GM18520 (cell line): ENCODE measurements around the gene CPNE9.
"Not testable (repeated sequence)": the region's sequence is repeated elsewhere in the genome, so short reads cannot be mapped to it uniquely, and the experiment has no call there.

Source experiments
- ATAC-seq: cut with Tn5 transposase; IDR thresholded peaks from one replicate; pipeline ENCODE4 v1.9.1; 2021; ENCODE audit not compliant: unreplicated experiment

The CPNE9 gene

GRCh38 chr3:9745521-9745920 lies 41.9 kb downstream of the CPNE9 start:
- ATAC-seq: no peak

GRCh38 chr3:9746330-9746729 lies 42.7 kb downstream of the CPNE9 start:
- ATAC-seq: no peak

DNA sequence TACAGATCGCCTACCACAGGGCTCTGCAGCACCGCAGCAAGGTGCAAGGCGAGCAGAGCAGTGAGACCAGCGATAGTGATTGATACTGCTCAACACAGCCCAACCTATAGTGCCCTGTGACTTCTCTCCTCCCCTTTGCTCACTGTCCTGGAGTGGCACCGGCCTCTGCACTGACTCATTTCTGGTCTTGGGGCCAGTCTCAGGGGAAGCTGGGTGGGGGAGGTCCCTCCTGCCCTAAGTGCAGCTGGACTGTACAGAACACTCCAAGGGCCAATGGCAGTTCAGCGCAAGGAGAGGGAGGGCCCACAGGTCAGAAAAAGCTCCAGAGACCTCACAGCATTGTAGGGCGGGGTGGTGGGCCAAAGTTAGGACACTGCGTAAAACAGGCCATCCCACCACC lies 43.6 kb downstream of the CPNE9 start:
- ATAC-seq: no peak

GRCh38 chr3:9748031-9748430 lies 44.4 kb downstream of the CPNE9 start:
- ATAC-seq: no peak

GRCh38 chr3:9749296-9749644 lies 45.6 kb downstream of the CPNE9 start:
- ATAC-seq: no peak

- peak; percentile 68 for ATAC-seq
Observed at GRCh38 chr3:9749645-9750555, 46.3 kb downstream of the CPNE9 start, which contains the start of gene OGG1. Gene OGG1 (plus strand): TSS chr3:9749952. CDS start chr3:9750287, 335 bp downstream.

- no peak for ATAC-seq
Observed at GRCh38 chr3:9750556-9751411, 47.2 kb downstream of the CPNE9 start.

DNA sequence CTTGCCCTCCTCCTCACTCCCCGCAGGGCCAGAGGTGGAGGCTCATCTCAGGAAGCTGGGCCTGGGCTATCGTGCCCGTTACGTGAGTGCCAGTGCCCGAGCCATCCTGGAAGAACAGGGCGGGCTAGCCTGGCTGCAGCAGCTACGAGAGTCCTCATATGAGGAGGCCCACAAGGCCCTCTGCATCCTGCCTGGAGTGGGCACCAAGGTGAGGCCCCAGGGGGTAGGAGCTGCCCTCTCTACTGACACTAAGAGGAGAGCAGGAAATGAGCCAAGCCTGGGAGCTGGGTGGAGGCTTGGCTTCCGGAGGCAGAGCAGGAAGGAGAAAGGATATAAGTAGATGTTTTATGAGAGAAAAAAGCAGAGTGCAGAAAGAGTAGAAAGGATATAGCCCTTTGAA lies 51.0 kb downstream of the CPNE9 start:
- no peak for ATAC-seq

- ATAC-seq: no peak
Observed at GRCh38 chr3:9757427-9757826, 53.8 kb downstream of the CPNE9 start.

DNA sequence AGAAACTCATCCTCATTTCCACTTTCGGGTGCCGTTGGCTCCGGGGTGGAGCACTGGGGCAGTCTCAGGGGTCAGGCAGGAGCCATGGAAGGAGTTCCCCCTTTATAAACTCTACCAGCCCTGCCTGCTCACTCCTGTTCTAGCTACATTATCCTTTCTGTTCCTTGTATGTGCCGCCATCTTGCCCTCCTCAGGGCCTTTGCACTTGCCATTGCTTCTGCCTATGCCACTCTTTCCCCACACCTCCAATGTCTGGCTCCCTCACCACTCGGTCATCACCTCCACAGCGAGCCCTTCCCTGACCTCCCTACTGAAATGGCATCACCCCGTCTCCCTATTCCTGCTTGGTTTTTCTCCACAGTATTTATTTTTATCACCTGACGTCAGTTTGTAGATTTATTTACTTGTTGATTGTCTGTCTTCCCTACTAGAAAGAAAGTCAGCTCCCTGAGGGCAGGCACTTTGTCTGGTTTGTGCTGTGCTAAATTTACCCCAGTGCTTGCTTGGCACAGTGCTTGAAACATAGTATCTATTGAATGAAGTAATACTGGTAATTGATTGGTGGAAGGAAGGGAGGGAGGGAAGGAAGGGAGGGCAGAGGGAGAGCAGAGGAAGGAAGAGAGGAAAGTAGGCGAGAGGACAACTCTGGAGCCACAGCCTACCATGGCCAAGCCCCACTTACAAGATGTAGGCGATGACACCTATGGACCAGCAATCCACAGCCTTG lies 57.3 kb downstream of the CPNE9 start:
- ATAC-seq: no peak

- no peak for ATAC-seq
Observed at GRCh38 chr3:9761919-9762318, 58.3 kb downstream of the CPNE9 start.

DNA sequence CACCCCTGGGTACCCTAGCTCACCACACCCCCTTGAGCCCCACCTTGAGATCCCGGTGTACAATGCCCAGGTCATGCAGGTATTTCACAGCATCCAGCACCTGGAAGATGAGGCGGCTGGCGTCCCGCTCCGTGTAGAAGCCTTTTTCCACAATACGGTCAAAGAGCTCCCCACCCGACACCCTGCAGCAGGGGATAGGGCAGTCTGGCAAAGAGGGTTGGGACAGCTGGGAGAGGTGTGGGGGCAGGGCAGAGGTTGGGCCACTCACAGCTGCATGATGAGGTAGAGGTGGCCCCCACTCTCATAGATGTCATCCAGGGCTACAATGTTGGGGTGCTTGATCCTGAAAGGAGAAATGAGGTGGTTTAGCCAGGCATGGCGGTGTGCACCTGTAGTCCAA lies 59.2 kb downstream of the CPNE9 start:
- no peak for ATAC-seq

GRCh38 chr3:9765865-9766264 lies 62.2 kb downstream of the CPNE9 start:
- no peak for ATAC-seq

- no peak for ATAC-seq
Observed at GRCh38 chr3:9767418-9767817, 63.8 kb downstream of the CPNE9 start.

GRCh38 chr3:9768141-9768775 lies 64.6 kb downstream of the CPNE9 start:
- ATAC-seq: no peak

GRCh38 chr3:9769012-9769411 lies 65.4 kb downstream of the CPNE9 start:
- no peak for ATAC-seq

DNA sequence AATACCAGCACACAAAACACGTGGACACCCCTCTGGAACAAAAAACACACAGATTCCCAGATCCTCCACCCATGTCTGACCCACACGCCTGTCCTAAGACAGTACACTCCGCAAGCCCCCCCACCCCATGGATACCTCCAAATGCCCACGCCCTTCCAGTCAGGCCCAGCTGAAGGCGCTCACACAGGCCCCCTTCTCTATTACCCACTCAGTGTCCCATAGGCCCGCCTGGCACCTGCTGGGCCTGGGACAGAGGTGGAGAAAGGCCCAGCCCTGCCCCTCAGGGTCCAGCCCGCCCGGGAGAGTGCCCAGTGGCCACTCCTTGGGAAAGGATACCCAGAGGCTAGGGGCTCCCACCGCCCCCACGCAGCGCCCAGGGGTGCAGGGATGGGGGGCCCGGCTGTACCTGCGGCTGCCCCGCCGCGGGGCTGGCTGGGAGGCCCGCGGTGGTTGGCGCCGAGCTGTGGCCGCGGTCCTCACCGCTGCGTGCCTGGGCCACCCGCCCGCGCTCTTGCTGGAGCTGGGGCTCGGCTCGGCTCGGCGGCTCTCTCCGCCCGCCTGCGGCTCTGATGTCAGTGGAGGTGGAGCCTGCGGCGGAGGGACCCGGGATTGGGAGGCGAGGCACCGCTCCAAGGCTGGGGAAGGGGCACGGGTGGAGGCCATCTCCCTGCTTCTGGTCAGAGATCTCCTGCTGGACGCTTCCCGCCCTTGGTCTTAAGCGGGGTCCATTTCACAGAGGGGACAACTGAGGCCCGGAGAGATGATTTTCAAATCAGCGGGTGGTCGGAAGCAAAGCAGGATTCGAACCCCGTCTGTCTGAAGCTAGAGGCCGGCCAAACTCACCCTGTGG lies 66.0 kb downstream of the CPNE9 start, which contains the start of gene CAMK1:
CAMK1 (minus strand) TSS at position 522 of the 850 bp plus-strand sequence. CDS start 2,198 bp downstream, outside the sequence.
- ATAC-seq: peak; percentile 48

DNA sequence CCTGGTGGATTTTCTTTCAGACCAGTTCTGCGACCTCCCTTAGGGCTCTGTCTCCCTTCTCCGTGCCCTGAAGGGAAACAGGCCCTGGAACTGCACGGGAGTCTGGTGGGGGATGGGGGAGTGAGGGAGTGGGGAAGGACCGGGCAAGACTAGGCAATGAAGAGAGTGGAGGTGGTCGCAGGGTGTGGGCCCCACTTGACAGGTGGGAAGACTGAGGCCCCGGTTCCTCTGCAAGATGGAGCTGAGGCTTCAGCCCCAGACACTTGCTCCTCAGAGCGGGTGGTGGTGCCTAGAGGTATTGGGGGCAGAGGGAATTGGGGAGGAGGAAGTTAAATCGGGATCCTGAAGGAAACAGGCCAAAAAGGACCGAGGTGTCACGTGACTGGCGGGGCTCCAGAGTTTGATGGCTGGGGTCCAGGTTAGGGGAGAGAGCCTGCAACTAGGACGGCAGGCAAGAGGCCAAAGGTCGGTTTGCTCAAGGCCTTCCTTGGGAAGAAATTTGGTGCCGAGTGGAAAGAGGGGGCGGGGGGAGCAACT lies 66.7 kb downstream of the CPNE9 start:
- no peak for ATAC-seq

GRCh38 chr3:9771007-9771406 lies 67.4 kb downstream of the CPNE9 start:
- ATAC-seq: not testable (repeated sequence)
